Ascending aorta (tissue), 2 donors: Measurements from ENCODE around the gene NR1I3. TPM values are rescaled to one million over a fixed set of nuclear protein-coding genes. Genes with fewer than 3 reads are reported as not detected.

ENCODE experiments used
- DNase-seq, 2 donors: peaks; one replicate each; pipeline ENCODE4 v3.0.0-alpha.2; 2019; ENCODE audit warnings: low spot score in 2 of 2
- H3K27ac ChIP-seq, 2 donors: fragments of 200-600 bp; sonication (generic); one replicate each; pipeline ENCODE4 v1.5.1; 2016 to 2017; ENCODE audit warnings: mild to moderate bottlenecking in 1 of 2
- H3K27me3 ChIP-seq: fragments of 200-600 bp; sonication (generic); one replicate; pipeline ENCODE4 v1.5.1; 2017
- H3K36me3 ChIP-seq, 2 donors: fragments of 200-600 bp; sonication (generic); one replicate each; pipeline ENCODE4 v1.5.1; 2016
- H3K4me1 ChIP-seq, 2 donors: fragments of 200-600 bp; sonication (generic); one replicate each; pipeline ENCODE4 v1.5.1; 2016 to 2017; ENCODE audit warnings: mild to moderate bottlenecking in 1 of 2
- H3K4me3 ChIP-seq, 2 donors: fragments of 200-600 bp; sonication (generic); one replicate each; pipeline ENCODE4 v1.5.1; 2016 to 2017; ENCODE audit warnings: mild to moderate bottlenecking in 1 of 2
- H3K9me3 ChIP-seq, 2 donors: fragments of 200-600 bp; sonication (generic); one replicate each; pipeline ENCODE4 v1.5.1; 2016
- intact Hi-C: fragments of 100-400 bp; cut with DNase I; formaldehyde crosslinking; loops from one replicate; pipeline ENCODE4 v1.15.1; 2023
- total RNA-seq: library from RNA; depleted of rRNA; stranded (reverse); fragments of >200 nt; gene quantifications from one replicate; pipeline ENCODE4 v1.1.0, GENCODE V29; 2016
- TF ChIP-seq, protein P1 (sequence below), 3 experiments: fragments of 200-600 bp in 2 of 3; fragments of 450-650 bp in 1 of 3; sonication (generic) in 2 of 3; IDR thresholded peaks; one replicate each; pipeline ENCODE4 v1.5.1; 2016 to 2019; ENCODE audit warnings: antibody characterized with exemption in 3 of 3, mild to moderate bottlenecking in 1 of 3, moderate library complexity in 1 of 3

NR1I3 gene
- total RNA-seq, 1 donor from 2014 or later, result 0.21 TPM

DNA sequence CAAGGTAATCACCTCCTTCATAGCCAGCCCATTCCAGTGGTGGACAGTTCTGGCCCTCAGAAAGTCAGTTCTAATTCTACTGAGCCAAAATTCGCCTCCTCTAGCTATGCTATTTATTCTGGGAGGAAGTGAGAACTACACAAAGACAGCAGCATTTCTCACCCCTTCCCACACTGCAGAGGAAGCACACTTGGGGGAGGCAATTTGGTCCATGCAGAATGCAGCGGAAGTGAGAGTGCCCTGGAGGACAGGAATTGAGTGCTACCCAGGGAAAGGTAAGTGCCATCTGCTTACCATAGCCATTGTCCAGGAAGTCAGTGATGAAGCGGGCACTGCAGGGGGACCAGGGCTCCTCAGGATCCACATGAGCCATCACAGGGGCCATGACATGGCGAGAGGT, 42.8 kb downstream of the NR1I3 start:
- Histone ChIP-seq H3K27me3 (no peaks in the 10 kb centered on the region), H3K27ac (no peak overlapping the region), H3K9me3 (no peaks in the 10 kb centered on the region), H3K4me3 (no peak overlapping the region), H3K36me3 (no peaks in the 10 kb centered on the region), H3K4me1 (peaks cover 0 to 8% of the 10 kb centered on the region in 2 donors)
- intact Hi-C loops, result no loop called here
- DNase-seq, result no peak
- TF ChIP-seq, protein P1, sequence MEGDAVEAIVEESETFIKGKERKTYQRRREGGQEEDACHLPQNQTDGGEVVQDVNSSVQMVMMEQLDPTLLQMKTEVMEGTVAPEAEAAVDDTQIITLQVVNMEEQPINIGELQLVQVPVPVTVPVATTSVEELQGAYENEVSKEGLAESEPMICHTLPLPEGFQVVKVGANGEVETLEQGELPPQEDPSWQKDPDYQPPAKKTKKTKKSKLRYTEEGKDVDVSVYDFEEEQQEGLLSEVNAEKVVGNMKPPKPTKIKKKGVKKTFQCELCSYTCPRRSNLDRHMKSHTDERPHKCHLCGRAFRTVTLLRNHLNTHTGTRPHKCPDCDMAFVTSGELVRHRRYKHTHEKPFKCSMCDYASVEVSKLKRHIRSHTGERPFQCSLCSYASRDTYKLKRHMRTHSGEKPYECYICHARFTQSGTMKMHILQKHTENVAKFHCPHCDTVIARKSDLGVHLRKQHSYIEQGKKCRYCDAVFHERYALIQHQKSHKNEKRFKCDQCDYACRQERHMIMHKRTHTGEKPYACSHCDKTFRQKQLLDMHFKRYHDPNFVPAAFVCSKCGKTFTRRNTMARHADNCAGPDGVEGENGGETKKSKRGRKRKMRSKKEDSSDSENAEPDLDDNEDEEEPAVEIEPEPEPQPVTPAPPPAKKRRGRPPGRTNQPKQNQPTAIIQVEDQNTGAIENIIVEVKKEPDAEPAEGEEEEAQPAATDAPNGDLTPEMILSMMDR (IDR thresholded peaks at IDR 0.05), result no peak

DNA sequence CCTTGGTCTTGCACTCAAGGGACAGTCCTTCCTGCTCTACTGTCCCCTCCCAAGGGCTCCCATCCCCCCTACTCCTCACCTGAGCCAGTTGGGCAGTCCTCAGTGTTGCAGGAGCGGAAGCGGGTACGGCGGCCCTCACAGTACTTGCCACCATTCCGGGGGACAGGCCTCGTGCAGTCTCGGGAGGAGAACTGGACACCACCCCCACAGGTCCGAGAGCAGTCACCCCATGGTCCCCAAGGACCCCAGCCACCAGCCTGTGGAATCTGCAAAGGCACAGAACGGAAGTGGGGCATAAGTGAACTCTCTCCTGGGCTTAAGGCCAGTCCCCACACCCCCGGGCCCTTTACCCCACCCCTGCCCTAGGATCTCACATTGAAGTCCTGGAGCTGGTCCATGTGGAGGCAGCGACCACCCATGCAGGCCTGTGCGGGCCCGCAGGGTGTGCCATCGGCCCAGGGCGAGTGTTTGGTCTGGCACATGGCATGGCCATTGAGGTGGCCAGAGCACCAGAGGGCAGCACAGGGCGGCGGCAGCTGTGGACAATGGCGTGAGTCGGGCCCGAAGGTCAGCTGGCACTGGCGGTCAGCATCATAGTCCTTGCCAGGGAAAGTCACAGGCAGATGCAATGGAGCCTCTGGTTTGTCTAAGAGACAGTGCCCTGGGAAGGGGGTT, 44.3 kb downstream of the NR1I3 start:
- no peaks in the 10 kb centered on the region for H3K27me3 ChIP-seq
- H3K9me3 ChIP-seq, result no peaks in the 10 kb centered on the region
- peaks cover 0 to 6% of the 10 kb centered on the region in 2 donors for H3K4me1 ChIP-seq
- TF ChIP-seq, protein P1 (IDR thresholded peaks at IDR 0.05), result peak in 1 of 3 experiments; percentile 8
- intact Hi-C loops, result no loop called here
- H3K4me3 ChIP-seq, result no peak overlapping the region
- H3K27ac ChIP-seq, result no peak overlapping the region
- DNase-seq, result no peak
- H3K36me3 ChIP-seq, result no peaks in the 10 kb centered on the region

DNA sequence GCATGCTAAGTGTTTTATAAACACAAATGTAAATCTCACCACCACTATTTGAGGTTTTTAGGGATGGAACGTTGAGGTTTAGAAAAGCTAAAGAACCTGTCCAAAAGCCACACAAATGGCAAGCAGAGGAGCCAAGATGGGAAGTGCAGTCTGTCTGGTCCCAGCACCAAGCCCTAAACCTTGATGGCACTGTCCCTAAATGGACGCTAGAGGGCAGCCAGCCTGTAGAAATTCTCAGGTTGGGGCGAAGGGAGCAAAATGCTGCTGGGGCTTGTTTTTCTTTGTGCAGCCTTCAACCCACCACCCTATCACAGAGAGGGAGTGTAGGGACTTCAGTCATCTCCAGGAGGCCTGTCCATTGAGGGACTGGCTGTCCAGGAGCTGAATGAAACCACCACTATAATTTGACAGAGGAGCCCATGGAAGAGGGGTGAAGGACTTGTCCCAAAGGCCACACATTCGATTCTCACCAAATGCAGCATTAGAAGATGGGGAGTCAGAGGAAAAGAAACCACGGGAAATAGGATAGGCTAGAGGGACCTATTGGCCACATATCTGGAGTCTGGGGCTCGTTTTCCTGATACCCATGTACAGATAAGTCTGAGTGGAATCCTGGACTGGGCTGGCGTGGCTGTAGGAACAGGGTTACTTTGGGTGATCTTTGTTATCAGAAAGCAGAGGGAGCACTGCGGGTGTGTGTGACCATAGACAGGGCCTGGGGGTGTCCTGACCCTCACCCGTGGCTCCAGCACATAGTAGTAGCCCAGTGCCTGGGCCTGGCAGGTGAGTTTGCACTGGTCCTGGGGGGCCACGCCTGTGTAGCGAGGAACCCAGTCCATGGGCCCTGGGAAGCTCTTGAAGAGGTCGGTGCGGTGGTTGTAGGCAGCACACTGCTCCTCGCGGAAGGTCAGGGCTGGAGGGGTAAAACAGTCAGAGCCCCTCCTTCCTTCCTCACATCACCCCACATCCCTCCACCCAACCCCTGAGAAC, 45.2 kb downstream of the NR1I3 start:
- H3K27me3 ChIP-seq, result no peaks in the 10 kb centered on the region
- DNase-seq, result no peak
- no peaks in the 10 kb centered on the region for H3K36me3 ChIP-seq
- no peak overlapping the region for H3K4me3 ChIP-seq
- H3K4me1 ChIP-seq, result peaks cover 0 to under 1% of the 10 kb centered on the region in 2 donors
- intact Hi-C loops, result no loop called here
- H3K27ac ChIP-seq, result no peak overlapping the region
- H3K9me3 ChIP-seq, result no peaks in the 10 kb centered on the region
- TF ChIP-seq, protein P1 (IDR thresholded peaks at IDR 0.05), result peak; percentile 71 to 90 (median 78)

DNA sequence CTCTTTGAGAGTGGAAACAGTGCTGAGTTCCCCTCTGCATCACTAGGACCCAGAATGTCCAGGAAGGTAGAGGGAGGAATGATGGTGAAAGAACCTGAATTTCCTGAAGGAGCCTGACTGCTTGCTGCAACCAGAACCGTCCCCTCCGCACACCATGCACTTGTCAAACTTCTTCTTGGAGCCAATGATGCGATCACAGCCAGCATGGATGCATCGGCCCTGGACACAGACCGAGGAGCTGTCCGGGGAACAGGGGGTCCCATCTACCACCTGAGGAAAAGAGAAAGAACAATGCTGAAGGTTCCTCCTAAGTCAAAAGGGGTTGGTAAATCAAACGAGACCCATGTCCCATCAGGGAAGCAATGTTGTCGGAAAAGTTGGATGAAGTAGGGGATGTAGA, 46.0 kb downstream of the NR1I3 start:
- Histone ChIP-seq H3K27me3 (no peaks in the 10 kb centered on the region), H3K4me1 (no peaks in the 10 kb centered on the region), H3K9me3 (no peaks in the 10 kb centered on the region), H3K4me3 (no peak overlapping the region), H3K27ac (no peak overlapping the region), H3K36me3 (no peaks in the 10 kb centered on the region)
- intact Hi-C loops, result no loop called here
- DNase-seq, result no peak
- TF ChIP-seq, protein P1 (IDR thresholded peaks at IDR 0.05), result no peak

DNA sequence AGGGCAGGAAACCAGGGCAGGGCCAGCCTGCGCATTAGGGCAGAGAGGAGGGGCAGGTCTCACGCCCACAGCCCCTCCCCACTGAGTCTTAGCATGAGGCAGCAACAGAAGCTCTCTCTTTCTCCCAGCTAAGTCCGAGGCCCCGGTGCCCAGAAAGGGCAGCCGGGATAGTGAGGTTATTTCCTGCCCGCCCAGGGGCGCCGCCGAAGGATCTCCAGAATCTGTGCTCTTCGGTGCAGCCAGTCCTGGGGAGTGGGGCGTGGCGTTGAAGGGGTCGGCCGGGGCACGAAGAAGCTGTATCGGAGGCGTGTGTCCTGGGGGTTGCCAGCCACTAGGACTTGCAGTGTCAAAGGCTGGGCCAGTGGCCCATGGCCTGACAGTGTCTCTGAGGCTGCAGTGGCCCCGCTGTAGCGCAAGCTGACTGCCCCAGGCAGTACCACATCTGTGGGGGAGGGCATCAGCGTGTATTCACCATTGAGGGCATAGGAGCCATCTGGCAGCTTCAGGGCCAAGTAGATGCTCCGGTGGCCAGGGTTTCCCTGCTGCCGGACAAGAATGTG, 47.0 kb downstream of the NR1I3 start:
- H3K27me3 ChIP-seq, result no peaks in the 10 kb centered on the region
- H3K4me1 ChIP-seq, result no peaks in the 10 kb centered on the region
- H3K9me3 ChIP-seq, result no peaks in the 10 kb centered on the region
- no peak overlapping the region for H3K27ac ChIP-seq
- DNase-seq, result no peak
- TF ChIP-seq, protein P1 (IDR thresholded peaks at IDR 0.05), result no peak
- intact Hi-C loops, result no loop called here
- no peak overlapping the region for H3K4me3 ChIP-seq
- H3K36me3 ChIP-seq, result no peaks in the 10 kb centered on the region
